Stimulated activated CD8-positive, alpha-beta memory T cell treated with anti-CD3 and anti-CD28 coated beads, Interleukin-4, amount 100 ng/mL, for 4 hours (primary cell): ENCODE measurements around the gene NAP1L5.
A peak's percentile ranks its signal among the peaks of the same experiment; 100 is the strongest.

Experiments
- DNase-seq, 2 donors: peaks; one replicate each; pipeline ENCODE4 v3.0.0-alpha.2; 2020; ENCODE audit warnings: low read depth in 2 of 2, low spot score in 1 of 2

The NAP1L5 gene

GRCh38 chr4:88697588-88698329, at the start of gene NAP1L5:
Gene NAP1L5 (minus strand): TSS chr4:88697829. CDS start chr4:88697754, 75 bp downstream.
- peak in 1 of 2 donors; percentile 45 for DNase-seq

GRCh38 chr4:88747351-88747750, 49.7 kb upstream of the NAP1L5 start:
- no peak for DNase-seq

GRCh38 chr4:88746206-88746605, 48.6 kb upstream of the NAP1L5 start:
- DNase-seq, result no peak

- DNase-seq, result no peak
These were observed 48.0 kb upstream of the NAP1L5 start for GRCh38 chr4:88745581-88746163.

- DNase-seq, result no peak
These were observed 47.5 kb upstream of the NAP1L5 start for GRCh38 chr4:88745175-88745574.

- DNase-seq, result no peak
These were observed 47.0 kb upstream of the NAP1L5 start for GRCh38 chr4:88744609-88745008.

- no peak for DNase-seq
These were observed 46.1 kb upstream of the NAP1L5 start for GRCh38 chr4:88743696-88744095.

GRCh38 chr4:88742561-88742960, 44.9 kb upstream of the NAP1L5 start:
- no peak for DNase-seq

GRCh38 chr4:88738180-88738579, 40.6 kb upstream of the NAP1L5 start:
- DNase-seq, result no peak

- no peak for DNase-seq
These were observed 39.8 kb upstream of the NAP1L5 start for GRCh38 chr4:88737307-88737941.

GRCh38 chr4:88736264-88736663, 38.6 kb upstream of the NAP1L5 start:
- DNase-seq, result no peak

- no peak for DNase-seq
These were observed 37.9 kb upstream of the NAP1L5 start for GRCh38 chr4:88735564-88735963.

GRCh38 chr4:88734403-88734949, 36.8 kb upstream of the NAP1L5 start:
- DNase-seq, result no peak

GRCh38 chr4:88732714-88733368, 35.2 kb upstream of the NAP1L5 start:
- DNase-seq, result no peak

GRCh38 chr4:88731381-88731780, 33.8 kb upstream of the NAP1L5 start:
- DNase-seq, result no peak

- no peak for DNase-seq
These were observed 33.2 kb upstream of the NAP1L5 start for GRCh38 chr4:88730811-88731210.

- DNase-seq, result no peak
These were observed 31.6 kb upstream of the NAP1L5 start for GRCh38 chr4:88729146-88729760.

GRCh38 chr4:88728146-88728545, 30.5 kb upstream of the NAP1L5 start:
- no peak for DNase-seq

- no peak for DNase-seq
These were observed 28.4 kb upstream of the NAP1L5 start for GRCh38 chr4:88725986-88726385.

- DNase-seq, result no peak
These were observed 27.5 kb upstream of the NAP1L5 start for GRCh38 chr4:88725143-88725542.

- DNase-seq, result no peak
These were observed 26.8 kb upstream of the NAP1L5 start for GRCh38 chr4:88724406-88724805.
